HS-27A (cell line): ENCODE results near the gene CST3.
A peak's percentile ranks its signal among the peaks of the same experiment; 100 is the strongest.
"Not testable (repeated sequence)": the region's sequence is repeated elsewhere in the genome, so short reads cannot be mapped to it uniquely, and the experiment has no call there.

Experiments used
- DNase-seq: peaks from one replicate; pipeline ENCODE4 v3.0.0-alpha.2; 2012; ENCODE audit warnings: low read depth, missing footprints

CST3 gene

GRCh38 chr20:23628402-23629016 is 9.2 kb downstream of the CST3 start:
- DNase-seq: no peak

- DNase-seq: no peak
Observed at GRCh38 chr20:23627501-23627900, 10.3 kb downstream of the CST3 start.

- DNase-seq: no peak
Observed at GRCh38 chr20:23626040-23626620, 11.6 kb downstream of the CST3 start.

GRCh38 chr20:23625236-23625964 is 12.4 kb downstream of the CST3 start:
- DNase-seq: no peak

GRCh38 chr20:23624324-23624691 is 13.4 kb downstream of the CST3 start:
- DNase-seq: no peak

- DNase-seq: no peak
Observed at GRCh38 chr20:23623666-23624323, 14.0 kb downstream of the CST3 start.

GRCh38 chr20:23622839-23623343 is 14.9 kb downstream of the CST3 start:
- DNase-seq: peak; percentile 94

GRCh38 chr20:23622401-23622800 is 15.4 kb downstream of the CST3 start:
- not testable (repeated sequence) for DNase-seq

GRCh38 chr20:23620670-23621386 is 16.9 kb downstream of the CST3 start:
- not testable (repeated sequence) for DNase-seq

- no peak for DNase-seq
Observed at GRCh38 chr20:23614163-23614562, 23.6 kb downstream of the CST3 start.

GRCh38 chr20:23613676-23614075 is 24.1 kb downstream of the CST3 start:
- DNase-seq: no peak

GRCh38 chr20:23612396-23612795 is 25.4 kb downstream of the CST3 start:
- no peak for DNase-seq

GRCh38 chr20:23609486-23610109 is 28.2 kb downstream of the CST3 start:
- no peak for DNase-seq

GRCh38 chr20:23608251-23608846 is 29.4 kb downstream of the CST3 start:
- no peak for DNase-seq

GRCh38 chr20:23607497-23608245 is 30.1 kb downstream of the CST3 start:
- no peak for DNase-seq

GRCh38 chr20:23606652-23607049 is 31.1 kb downstream of the CST3 start:
- DNase-seq: peak; percentile 48

GRCh38 chr20:23605867-23606651 is 31.7 kb downstream of the CST3 start, which contains the start of gene CST9:
CST9 (minus strand) TSS chr20:23605917; CDS start chr20:23605864, 53 bp downstream.
- no peak for DNase-seq

GRCh38 chr20:23604306-23604705 is 33.4 kb downstream of the CST3 start:
- DNase-seq: no peak

- DNase-seq: no peak
Observed at GRCh38 chr20:23603321-23603720, 34.4 kb downstream of the CST3 start.
